NCI-H1417 treated with DMSO at 0.1 percent for 48 hours (cell line): ENCODE measurements around the gene SCNN1G.
A peak's percentile ranks its signal among the peaks of the same experiment; 100 is the strongest.

Experiments used
- DNase-seq: peaks from one replicate; lab custom pipeline; 2025; lab: John Stamatoyannopoulos, UW

SCNN1G gene

GRCh38 chr16:23155445-23156049, 27.0 kb upstream of the SCNN1G start:
- DNase-seq: no peak

- no peak for DNase-seq
Observed at GRCh38 chr16:23156110-23156509, 26.4 kb upstream of the SCNN1G start.

GRCh38 chr16:23156946-23157460, 25.5 kb upstream of the SCNN1G start:
- no peak for DNase-seq

- no peak for DNase-seq
Observed at GRCh38 chr16:23158114-23158513, 24.4 kb upstream of the SCNN1G start.

- no peak for DNase-seq
Observed at GRCh38 chr16:23160082-23160481, 22.5 kb upstream of the SCNN1G start.

GRCh38 chr16:23160574-23160973, 22.0 kb upstream of the SCNN1G start:
- no peak for DNase-seq

GRCh38 chr16:23163921-23164320, 18.6 kb upstream of the SCNN1G start:
- DNase-seq: no peak

- no peak for DNase-seq
Observed at GRCh38 chr16:23164736-23165135, 17.8 kb upstream of the SCNN1G start.

- no peak for DNase-seq
Observed at GRCh38 chr16:23172583-23172982, 10.0 kb upstream of the SCNN1G start.

- no peak for DNase-seq
Observed at GRCh38 chr16:23172994-23173393, 9.6 kb upstream of the SCNN1G start.

GRCh38 chr16:23174622-23175021, 7.9 kb upstream of the SCNN1G start:
- no peak for DNase-seq

- no peak for DNase-seq
Observed at GRCh38 chr16:23175651-23176050, 6.9 kb upstream of the SCNN1G start.

GRCh38 chr16:23181506-23181905, 1.0 kb upstream of the SCNN1G start:
- DNase-seq: no peak

GRCh38 chr16:23182206-23182678, 303 bp upstream of the SCNN1G start:
- peak; percentile 30 for DNase-seq

- DNase-seq: no peak
Observed at GRCh38 chr16:23183543-23183862, 958 bp downstream of the SCNN1G start.

GRCh38 chr16:23185656-23186055, 3.1 kb downstream of the SCNN1G start:
- DNase-seq: no peak

- no peak for DNase-seq
Observed at GRCh38 chr16:23186171-23186570, 3.6 kb downstream of the SCNN1G start.

GRCh38 chr16:23187341-23187740, 4.8 kb downstream of the SCNN1G start:
- no peak for DNase-seq

GRCh38 chr16:23188911-23189310, 6.4 kb downstream of the SCNN1G start:
- DNase-seq: no peak

GRCh38 chr16:23194497-23195221, 12.1 kb downstream of the SCNN1G start:
- no peak for DNase-seq

- no peak for DNase-seq
Observed at GRCh38 chr16:23195366-23195978, 12.9 kb downstream of the SCNN1G start.

- no peak for DNase-seq
Observed at GRCh38 chr16:23196539-23196938, 14.0 kb downstream of the SCNN1G start.

GRCh38 chr16:23202166-23202565, 19.6 kb downstream of the SCNN1G start:
- DNase-seq: no peak
